Glomerular endothelial cell (primary cell): ENCODE measurements around the gene AOPEP. TPM values are rescaled to one million over a fixed set of nuclear protein-coding genes. Genes with fewer than 3 reads are reported as not detected.

Source experiments
- DNase-seq: peaks from one replicate; pipeline ENCODE4 v3.0.0-alpha.2; 2011; ENCODE audit warnings: low read depth, low spot score; ENCODE audit errors: extremely low read depth
- total RNA-seq: library from RNA; depleted of rRNA; stranded (reverse); fragments of >200 nt; gene quantifications from 2 replicates; pipeline ENCODE4 v1.2.3, GENCODE V29; 2015

AOPEP gene
- total RNA-seq, 1 donor from 2014 or later, result 20.7 TPM

- DNase-seq, result no peak
Measured at GRCh38 chr9:94885854-94886447, 159.5 kb downstream of the AOPEP start.

- no peak for DNase-seq
Measured at GRCh38 chr9:94887721-94888120, 161.2 kb downstream of the AOPEP start.

GRCh38 chr9:94888775-94889174, 162.3 kb downstream of the AOPEP start:
- DNase-seq, result no peak

GRCh38 chr9:94889628-94890027, 163.1 kb downstream of the AOPEP start:
- DNase-seq, result no peak

GRCh38 chr9:94891183-94891582, 164.7 kb downstream of the AOPEP start:
- DNase-seq, result no peak

GRCh38 chr9:94892675-94893074, 166.2 kb downstream of the AOPEP start:
- no peak for DNase-seq

GRCh38 chr9:94894094-94894699, 167.7 kb downstream of the AOPEP start:
- DNase-seq, result no peak

- DNase-seq, result no peak
Measured at GRCh38 chr9:94895668-94896067, 169.2 kb downstream of the AOPEP start.

GRCh38 chr9:94896512-94896911, 170.0 kb downstream of the AOPEP start:
- DNase-seq, result no peak

- no peak for DNase-seq
Measured at GRCh38 chr9:94899464-94900221, 173.1 kb downstream of the AOPEP start.

GRCh38 chr9:94900222-94901018, 173.9 kb downstream of the AOPEP start:
- DNase-seq, result no peak

- DNase-seq, result no peak
Measured at GRCh38 chr9:94901019-94901363, 174.5 kb downstream of the AOPEP start.

GRCh38 chr9:94903961-94904421, 177.5 kb downstream of the AOPEP start:
- DNase-seq, result no peak

- DNase-seq, result no peak
Measured at GRCh38 chr9:94904806-94905205, 178.3 kb downstream of the AOPEP start.

- no peak for DNase-seq
Measured at GRCh38 chr9:94905606-94906005, 179.1 kb downstream of the AOPEP start.

GRCh38 chr9:94906181-94906580, 179.7 kb downstream of the AOPEP start:
- no peak for DNase-seq

- DNase-seq, result no peak
Measured at GRCh38 chr9:94906713-94907112, 180.2 kb downstream of the AOPEP start.

GRCh38 chr9:94907264-94907936, 180.9 kb downstream of the AOPEP start:
- no peak for DNase-seq

GRCh38 chr9:94908011-94908563, 181.6 kb downstream of the AOPEP start:
- DNase-seq, result no peak

- no peak for DNase-seq
Measured at GRCh38 chr9:94908583-94909249, 182.2 kb downstream of the AOPEP start.
